Measurements from ENCODE around the gene PTK6.

PTK6 gene

GRCh38 chr20:63520934-63521601 lies 16.1 kb downstream of the PTK6 start:
- WGBS, 2 donors (ENCODE audit: extremely low coverage in 2 of 2, insufficient read length in 2 of 2, insufficient replicate concordance in 1 of 2), result no CpG with 5 or more reads among the region's 68 CpGs
- Histone ChIP-seq H2AFZ (ENCODE audit: low read length) (peak overlapping the region; percentile 91), H3K4me2 (ENCODE audit: insufficient read depth, low read length, poor library complexity, severe bottlenecking) (peak overlapping the region; percentile 96), H3K4me3 (ENCODE audit: low read length in 2 of 2) (peak overlapping the region; percentile 92 to 99), H3K27me3 (ENCODE audit: control insufficient read depth in 3 of 3, insufficient read depth in 3 of 3, low read depth in 1 of 3, low read length in 3 of 3) (peaks cover 0 to 3% (median 0%) of the 10 kb centered on the region in 3 experiments), H3K18ac (ENCODE audit: low read length) (peak overlapping the region; percentile 99), H4K91ac (ENCODE audit: low read depth, low read length, poor library complexity) (peak overlapping the region; percentile 99), H3K79me1 (ENCODE audit: low read depth, low read length) (peaks cover 22% of the 10 kb centered on the region), H2BK12ac (ENCODE audit: low read length) (peak overlapping the region; percentile 58), H2BK15ac (ENCODE audit: low read length) (peak overlapping the region; percentile 67), H2BK120ac (ENCODE audit: low read depth, low read length) (no peak overlapping the region), H3K14ac (ENCODE audit: low read length) (peak overlapping the region; percentile 90), H3K27ac (replicated peaks; ENCODE audit: low read length) (peak overlapping the region; percentile 67), H3K9me3 (replicated peaks in 1 of 2; ENCODE audit: control insufficient read depth in 2 of 2, insufficient read depth in 1 of 2, low read depth in 1 of 2, low read length in 2 of 2) (peaks cover 12 to 20% of the 10 kb centered on the region in 2 donors), H2BK5ac (ENCODE audit: low read length) (no peak overlapping the region), H4K8ac (ENCODE audit: low read depth, low read length) (peak overlapping the region; percentile 43), H3K4me1 (ENCODE audit: control insufficient read depth in 2 of 2, insufficient read depth in 1 of 2, low read depth in 1 of 2, low read length in 2 of 2) (peaks cover 13 to 15% of the 10 kb centered on the region in 2 donors), H3K9ac (ENCODE audit: low read depth, low read length, poor library complexity) (peak overlapping the region; percentile 98), H3K23ac (ENCODE audit: low read depth, low read length, poor library complexity) (peak overlapping the region; percentile 98), H3K4ac (ENCODE audit: low read length) (peak overlapping the region; percentile 84), H3K36me3 (replicated peaks in 1 of 2; ENCODE audit: control insufficient read depth in 2 of 2, insufficient read depth in 2 of 2, low read length in 2 of 2) (peaks cover 19 to 50% of the 10 kb centered on the region in 2 donors), H2AK5ac (ENCODE audit: low read depth, low read length) (peak overlapping the region; percentile 97)
- peak; percentile 70 for DNase-seq (ENCODE audit: low spot score)

GRCh38 chr20:63520504-63520933 lies 16.7 kb downstream of the PTK6 start, which contains the start of gene PPDPF:
PPDPF (plus strand) TSS chr20:63520765; CDS start chr20:63521309, 544 bp downstream.
- peak within 1 kb of the TSS; percentile 81 for H2BK120ac ChIP-seq (ENCODE audit: low read depth, low read length)
- H4K8ac ChIP-seq (ENCODE audit: low read depth, low read length), result peak within 1 kb of the TSS; percentile 43
- H2BK15ac ChIP-seq (ENCODE audit: low read length), result peak within 1 kb of the TSS; percentile 97
- H3K27ac ChIP-seq (replicated peaks; ENCODE audit: low read length), result peak within 1 kb of the TSS; percentile 85
- H2AFZ ChIP-seq (ENCODE audit: low read length), result peak within 1 kb of the TSS; percentile 91
- peak within 1 kb of the TSS; percentile 99 for H4K91ac ChIP-seq (ENCODE audit: low read depth, low read length, poor library complexity)
- peaks cover 13 to 15% of the 10 kb centered on the region in 2 donors for H3K4me1 ChIP-seq (ENCODE audit: control insufficient read depth in 2 of 2, insufficient read depth in 1 of 2, low read depth in 1 of 2, low read length in 2 of 2)
- peak within 1 kb of the TSS; percentile 96 for H3K4me2 ChIP-seq (ENCODE audit: insufficient read depth, low read length, poor library complexity, severe bottlenecking)
- peak within 1 kb of the TSS; percentile 96 for H2BK5ac ChIP-seq (ENCODE audit: low read length)
- peak within 1 kb of the TSS; percentile 99 for H3K18ac ChIP-seq (ENCODE audit: low read length)
- peaks cover 0 to 3% (median 0%) of the 10 kb centered on the region in 3 experiments for H3K27me3 ChIP-seq (ENCODE audit: control insufficient read depth in 3 of 3, insufficient read depth in 3 of 3, low read depth in 1 of 3, low read length in 3 of 3)
- peak within 1 kb of the TSS; percentile 92 to 99 for H3K4me3 ChIP-seq (ENCODE audit: low read length in 2 of 2)
- peak within 1 kb of the TSS; percentile 98 for H3K9ac ChIP-seq (ENCODE audit: low read depth, low read length, poor library complexity)
- H3K36me3 ChIP-seq (replicated peaks in 1 of 2; ENCODE audit: control insufficient read depth in 2 of 2, insufficient read depth in 2 of 2, low read length in 2 of 2), result peaks cover 19 to 50% of the 10 kb centered on the region in 2 donors
- peak; percentile 87 for DNase-seq (ENCODE audit: low spot score)
- peaks cover 22% of the 10 kb centered on the region for H3K79me1 ChIP-seq (ENCODE audit: low read depth, low read length)
- peak within 1 kb of the TSS; percentile 90 for H2BK12ac ChIP-seq (ENCODE audit: low read length)
- peak within 1 kb of the TSS; percentile 98 for H3K23ac ChIP-seq (ENCODE audit: low read depth, low read length, poor library complexity)
- H3K9me3 ChIP-seq (replicated peaks in 1 of 2; ENCODE audit: control insufficient read depth in 2 of 2, insufficient read depth in 1 of 2, low read depth in 1 of 2, low read length in 2 of 2), result peaks cover 12 to 20% of the 10 kb centered on the region in 2 donors
- no CpG with 5 or more reads among the region's 64 CpGs for WGBS, 2 donors (ENCODE audit: extremely low coverage in 2 of 2, insufficient read length in 2 of 2, insufficient replicate concordance in 1 of 2)
- H3K14ac ChIP-seq (ENCODE audit: low read length), result peak within 1 kb of the TSS; percentile 90
- peak within 1 kb of the TSS; percentile 99 for H2AK5ac ChIP-seq (ENCODE audit: low read depth, low read length)
- H3K4ac ChIP-seq (ENCODE audit: low read length), result peak within 1 kb of the TSS; percentile 93

- peak overlapping the region; percentile 86 to 99 for H3K4me3 ChIP-seq (ENCODE audit: low read length in 2 of 2)
- peaks cover 0 to 3% (median 0%) of the 10 kb centered on the region in 3 experiments for H3K27me3 ChIP-seq (ENCODE audit: control insufficient read depth in 3 of 3, insufficient read depth in 3 of 3, low read depth in 1 of 3, low read length in 3 of 3)
- H4K91ac ChIP-seq (ENCODE audit: low read depth, low read length, poor library complexity), result no peak overlapping the region
- peak overlapping the region; percentile 81 for H2BK120ac ChIP-seq (ENCODE audit: low read depth, low read length)
- WGBS, 2 donors (ENCODE audit: extremely low coverage in 2 of 2, insufficient read length in 2 of 2, insufficient replicate concordance in 1 of 2), result no CpG with 5 or more reads among the region's 72 CpGs
- H3K9me3 ChIP-seq (replicated peaks in 1 of 2; ENCODE audit: control insufficient read depth in 2 of 2, insufficient read depth in 1 of 2, low read depth in 1 of 2, low read length in 2 of 2), result peaks cover 12 to 20% of the 10 kb centered on the region in 2 donors
- peak overlapping the region; percentile 96 for H3K4me2 ChIP-seq (ENCODE audit: insufficient read depth, low read length, poor library complexity, severe bottlenecking)
- H3K4me1 ChIP-seq (ENCODE audit: control insufficient read depth in 2 of 2, insufficient read depth in 1 of 2, low read depth in 1 of 2, low read length in 2 of 2), result peaks cover 13 to 15% of the 10 kb centered on the region in 2 donors
- peak overlapping the region; percentile 97 for H3K18ac ChIP-seq (ENCODE audit: low read length)
- H3K4ac ChIP-seq (ENCODE audit: low read length), result peak overlapping the region; percentile 93
- peak overlapping the region; percentile 90 for H3K14ac ChIP-seq (ENCODE audit: low read length)
- peak overlapping the region; percentile 85 for H3K27ac ChIP-seq (replicated peaks; ENCODE audit: low read length)
- peak overlapping the region; percentile 90 for H2BK12ac ChIP-seq (ENCODE audit: low read length)
- H2AFZ ChIP-seq (ENCODE audit: low read length), result peak overlapping the region; percentile 91
- H3K23ac ChIP-seq (ENCODE audit: low read depth, low read length, poor library complexity), result peak overlapping the region; percentile 98
- peak overlapping the region; percentile 90 for H3K9ac ChIP-seq (ENCODE audit: low read depth, low read length, poor library complexity)
- H3K79me1 ChIP-seq (ENCODE audit: low read depth, low read length), result peaks cover 22% of the 10 kb centered on the region
- peaks cover 19 to 50% of the 10 kb centered on the region in 2 donors for H3K36me3 ChIP-seq (replicated peaks in 1 of 2; ENCODE audit: control insufficient read depth in 2 of 2, insufficient read depth in 2 of 2, low read length in 2 of 2)
- H2BK15ac ChIP-seq (ENCODE audit: low read length), result peak overlapping the region; percentile 97
- no peak overlapping the region for H4K8ac ChIP-seq (ENCODE audit: low read depth, low read length)
- H2AK5ac ChIP-seq (ENCODE audit: low read depth, low read length), result peak overlapping the region; percentile 99
- no peak for DNase-seq (ENCODE audit: low spot score)
- H2BK5ac ChIP-seq (ENCODE audit: low read length), result peak overlapping the region; percentile 96
Measured at GRCh38 chr20:63519668-63520503, 17.3 kb downstream of the PTK6 start.

Measured in neuronal stem cell (in vitro differentiated cells).